Left ventricle myocardium inferior (tissue), 1 donor: ENCODE results near the gene PDS5A. TPM values are rescaled to one million over a fixed set of nuclear protein-coding genes. Genes with fewer than 3 reads are reported as not detected.
"Not testable (repeated sequence)": the region's sequence is repeated elsewhere in the genome, so short reads cannot be mapped to it uniquely, and the experiment has no call there.

Experiments used
- DNase-seq: peaks from one replicate; pipeline ENCODE4 v3.0.0-alpha.2; 2020
- H3K27ac ChIP-seq: fragments of 200-600 bp; replicated peaks from 2 replicates; pipeline ENCODE4 v1.8.0; 2021
- H3K27me3 ChIP-seq: fragments of 200-600 bp; 2 replicates; pipeline ENCODE4 v1.8.0; 2021; ENCODE audit warnings: low read depth
- H3K36me3 ChIP-seq: fragments of 200-600 bp; 2 replicates; pipeline ENCODE4 v1.8.0; 2021
- H3K4me1 ChIP-seq: fragments of 200-600 bp; 2 replicates; pipeline ENCODE4 v1.8.0; 2021
- H3K4me3 ChIP-seq: fragments of 200-600 bp; 2 replicates; pipeline ENCODE4 v1.8.0; 2021; ENCODE audit warnings: mild to moderate bottlenecking, moderate library complexity
- H3K9me3 ChIP-seq: fragments of 200-600 bp; replicated peaks from 2 replicates; pipeline ENCODE4 v1.8.0; 2021
- intact Hi-C: fragments of 100-400 bp; cut with micrococcal nuclease; formaldehyde crosslinking; loops from one replicate; pipeline ENCODE4 v1.11.0; 2022
- total RNA-seq: library from RNA; stranded (reverse); fragmentation: NEBNext Ultra II Directional; extraction: Animal tissue kit (Norgen Biotek cat#: 25700); gene quantifications from one replicate; pipeline ENCODE4 v1.2.1, GENCODE V29; 2021
- TF ChIP-seq, protein P1 (sequence below): fragments of 200-600 bp; IDR thresholded peaks from 2 replicates; pipeline ENCODE4 v1.8.0; 2021; ENCODE audit warnings: antibody characterized with exemption, mild to moderate bottlenecking, borderline replicate concordance
- donor health status: DM: no; HTN: yes; CAD: no; lungs with severe emphysema.

PDS5A gene
- total RNA-seq, 1 donor from 2014 or later = 29.3 TPM

DNA sequence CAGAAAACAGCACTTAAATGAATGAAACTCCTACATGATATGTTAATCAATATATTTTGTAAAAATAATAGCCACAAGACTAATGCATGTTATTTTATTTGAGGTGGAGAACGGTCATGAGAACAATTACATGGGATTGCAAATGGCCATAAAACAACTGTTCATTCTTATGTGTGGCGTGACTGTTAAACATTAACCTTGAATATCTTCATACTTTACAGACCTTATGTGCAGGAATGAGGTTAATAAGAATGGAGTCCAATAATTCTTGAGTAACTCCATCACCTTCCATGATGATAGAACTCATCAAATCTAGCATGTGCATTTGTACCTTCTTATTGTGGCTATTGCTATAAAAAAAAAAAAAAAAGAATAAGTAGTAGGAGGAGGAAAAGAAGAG, 55.3 kb downstream of the PDS5A start:
- Histone ChIP-seq H3K36me3 (peaks cover 47% of the 10 kb centered on the region), H3K9me3 (no peaks in the 10 kb centered on the region), H3K27ac (no peak overlapping the region), H3K4me3 (no peak overlapping the region), H3K27me3 (no peaks in the 10 kb centered on the region), H3K4me1 (no peaks in the 10 kb centered on the region)
- intact Hi-C loops = no loop called here
- TF ChIP-seq, protein P1, sequence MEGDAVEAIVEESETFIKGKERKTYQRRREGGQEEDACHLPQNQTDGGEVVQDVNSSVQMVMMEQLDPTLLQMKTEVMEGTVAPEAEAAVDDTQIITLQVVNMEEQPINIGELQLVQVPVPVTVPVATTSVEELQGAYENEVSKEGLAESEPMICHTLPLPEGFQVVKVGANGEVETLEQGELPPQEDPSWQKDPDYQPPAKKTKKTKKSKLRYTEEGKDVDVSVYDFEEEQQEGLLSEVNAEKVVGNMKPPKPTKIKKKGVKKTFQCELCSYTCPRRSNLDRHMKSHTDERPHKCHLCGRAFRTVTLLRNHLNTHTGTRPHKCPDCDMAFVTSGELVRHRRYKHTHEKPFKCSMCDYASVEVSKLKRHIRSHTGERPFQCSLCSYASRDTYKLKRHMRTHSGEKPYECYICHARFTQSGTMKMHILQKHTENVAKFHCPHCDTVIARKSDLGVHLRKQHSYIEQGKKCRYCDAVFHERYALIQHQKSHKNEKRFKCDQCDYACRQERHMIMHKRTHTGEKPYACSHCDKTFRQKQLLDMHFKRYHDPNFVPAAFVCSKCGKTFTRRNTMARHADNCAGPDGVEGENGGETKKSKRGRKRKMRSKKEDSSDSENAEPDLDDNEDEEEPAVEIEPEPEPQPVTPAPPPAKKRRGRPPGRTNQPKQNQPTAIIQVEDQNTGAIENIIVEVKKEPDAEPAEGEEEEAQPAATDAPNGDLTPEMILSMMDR = no peak
- no peak for DNase-seq

DNA sequence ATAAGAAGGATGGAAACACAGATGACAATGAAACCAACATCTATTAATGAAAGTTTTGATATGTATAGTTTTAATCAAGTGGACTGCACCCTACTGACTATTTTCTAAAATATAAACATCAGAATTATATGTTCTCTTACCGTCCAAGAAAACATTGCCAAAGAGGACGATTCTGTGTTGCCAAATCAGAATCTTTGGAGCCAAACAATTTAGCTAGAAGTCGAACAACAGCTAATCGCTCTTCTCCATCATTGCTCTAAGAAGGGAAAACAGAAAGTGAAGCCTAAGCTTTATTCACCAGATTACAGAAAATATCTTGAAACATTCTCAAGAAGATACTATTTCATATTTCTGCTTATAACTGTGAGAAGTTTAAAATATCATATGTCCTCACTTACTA, 64.2 kb downstream of the PDS5A start:
- Histone ChIP-seq H3K36me3 (peaks cover 89% of the 10 kb centered on the region), H3K4me3 (no peak overlapping the region), H3K27me3 (no peaks in the 10 kb centered on the region), H3K27ac (no peak overlapping the region), H3K4me1 (peaks cover 3% of the 10 kb centered on the region), H3K9me3 (no peaks in the 10 kb centered on the region)
- TF ChIP-seq, protein P1 = no peak
- DNase-seq = no peak
- intact Hi-C loops = no loop called here

DNA sequence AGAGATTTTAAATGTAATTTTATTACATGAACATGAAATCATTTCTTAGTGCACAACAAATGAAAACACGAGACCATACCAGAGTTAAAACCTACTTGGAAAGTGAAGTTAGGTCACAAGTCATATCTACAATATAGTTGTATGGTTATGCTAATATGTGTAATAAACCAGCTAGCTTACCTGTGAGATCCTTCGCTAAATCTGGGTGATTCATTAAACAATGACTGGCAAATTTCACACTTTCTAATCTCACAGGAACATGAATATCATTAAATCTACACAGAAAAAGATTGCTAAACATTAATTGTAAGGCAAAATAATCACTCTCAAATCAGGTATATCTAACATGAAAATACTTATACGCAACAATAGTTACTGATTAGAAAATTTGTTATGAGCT, 67.6 kb downstream of the PDS5A start:
- intact Hi-C loops = no loop called here
- TF ChIP-seq, protein P1 = no peak
- Histone ChIP-seq H3K27me3 (no peaks in the 10 kb centered on the region), H3K27ac (no peak overlapping the region), H3K9me3 (no peaks in the 10 kb centered on the region), H3K4me1 (peaks cover 7% of the 10 kb centered on the region), H3K36me3 (peaks cover 80% of the 10 kb centered on the region), H3K4me3 (no peak overlapping the region)
- DNase-seq = no peak

DNA sequence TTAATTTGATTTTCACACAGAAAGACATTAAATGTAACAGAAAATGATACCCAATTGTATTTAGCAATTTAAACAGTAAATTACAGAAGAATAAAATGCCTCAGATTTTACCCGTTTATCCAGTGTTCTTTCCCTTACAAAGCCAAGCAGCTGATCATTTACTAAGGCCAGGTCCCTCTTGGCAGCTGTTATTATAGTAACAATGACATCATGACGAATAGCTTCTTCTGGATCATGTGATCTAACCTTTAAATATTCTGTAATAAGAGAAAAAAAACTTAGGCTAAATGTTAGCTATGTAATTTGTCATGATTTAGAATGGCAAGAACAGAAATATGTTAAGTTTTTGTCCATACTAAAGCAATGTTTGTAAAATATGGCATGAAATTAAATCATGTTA, 69.4 kb downstream of the PDS5A start:
- H3K9me3 ChIP-seq = no peaks in the 10 kb centered on the region
- no peak overlapping the region for H3K4me3 ChIP-seq
- no peaks in the 10 kb centered on the region for H3K27me3 ChIP-seq
- peaks cover 77% of the 10 kb centered on the region for H3K36me3 ChIP-seq
- DNase-seq = no peak
- TF ChIP-seq, protein P1 = no peak
- H3K27ac ChIP-seq = peak overlapping the region; percentile 2
- intact Hi-C loops = no loop called here
- H3K4me1 ChIP-seq = peaks cover 7% of the 10 kb centered on the region

DNA sequence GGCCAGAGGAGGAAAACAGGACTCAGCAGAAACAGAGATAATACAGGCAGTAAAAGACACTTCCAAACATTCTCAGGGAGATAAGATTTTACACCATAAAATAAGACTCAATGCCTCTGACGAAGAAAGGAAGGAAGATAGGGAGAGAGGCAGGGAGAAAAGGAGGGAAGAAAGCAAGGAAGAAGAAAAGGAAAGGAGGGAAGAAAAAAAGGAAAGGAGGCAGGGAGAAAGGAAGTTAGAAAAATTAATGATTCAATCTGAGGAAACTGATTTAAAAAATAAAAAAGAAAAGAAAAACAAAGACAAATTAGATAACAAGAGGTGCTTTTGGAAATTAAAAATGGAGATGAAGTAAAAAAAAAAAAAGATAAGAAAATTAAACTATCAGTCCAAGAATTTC, 72.1 kb downstream of the PDS5A start:
- Histone ChIP-seq H3K27me3 (no peaks in the 10 kb centered on the region), H3K36me3 (peaks cover 72% of the 10 kb centered on the region), H3K27ac (no peak overlapping the region), H3K4me3 (no peak overlapping the region), H3K9me3 (no peaks in the 10 kb centered on the region), H3K4me1 (peaks cover 7% of the 10 kb centered on the region)
- DNase-seq = no peak
- intact Hi-C loops = no loop called here
- TF ChIP-seq, protein P1 = no peak

DNA sequence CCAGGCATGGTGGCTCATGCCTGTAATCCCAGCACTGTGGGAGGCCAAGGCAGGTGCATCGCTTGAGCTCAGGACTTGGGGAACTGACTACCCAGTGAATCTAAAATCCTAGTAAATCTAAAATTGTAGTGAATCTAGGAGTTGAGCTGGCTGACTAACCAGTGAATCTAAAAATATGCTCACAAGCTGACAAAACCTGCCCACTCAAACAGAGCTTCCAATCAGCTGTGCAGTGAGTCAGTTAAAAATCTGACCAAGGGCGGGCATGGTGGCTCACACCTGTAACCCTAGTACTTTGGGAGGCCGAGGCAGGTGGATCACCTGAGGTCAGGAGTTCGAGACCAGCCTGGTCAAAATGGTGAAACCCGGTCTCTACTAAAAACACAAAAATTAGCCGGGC, 72.7 kb downstream of the PDS5A start:
- H3K4me1 ChIP-seq, H3K4me3 ChIP-seq, H3K27ac ChIP-seq, H3K9me3 ChIP-seq, intact Hi-C loops, H3K27me3 ChIP-seq, DNase-seq: not testable (repeated sequence)
- peaks cover 72% of the 10 kb centered on the region for H3K36me3 ChIP-seq
